OCI-LY7 (cell line): ENCODE results near the gene DOK3. TPM values are rescaled to one million over a fixed set of nuclear protein-coding genes. Genes with fewer than 3 reads are reported as not detected.

Source experiments
- BruUV-seq: library from RNA; stranded (reverse); fragments of 400-500 nt; replicated peaks from 2 replicates; lab custom pipeline; 2021; lab: Mats Ljungman, UMichigan
- CTCF ChIA-PET: fragments of 300-600 bp; sonication (Branson Sonifier 250); formaldehyde crosslinking; loops from one replicate; lab custom pipeline; 2022; ENCODE audit warnings: antibody characterized with exemption; ENCODE audit not compliant: unreplicated experiment; lab: Charles Lee
- POLR2A ChIA-PET: fragments of 300-600 bp; sonication (Branson Sonifier 250); formaldehyde crosslinking; loops from one replicate; lab custom pipeline; 2022; ENCODE audit warnings: antibody characterized with exemption; lab: Charles Lee
- DNase-seq: peaks from one replicate; pipeline ENCODE4 v3.0.0-alpha.2; 2015; ENCODE audit warnings: low spot score
- H2AFZ ChIP-seq: fragments of 200-600 bp; sonication (generic), shearing (Covaris generic); 2 replicates; pipeline ENCODE4 v1.6.1; 2014; ENCODE audit warnings: mild to moderate bottlenecking, antibody characterized with exemption, low read length, moderate library complexity
- H3K27ac ChIP-seq: fragments of 200-600 bp; sonication (generic); 2 replicates; pipeline ENCODE4 v1.5.1; 2014; ENCODE audit warnings: mixed run types, low read depth, mild to moderate bottlenecking, moderate library complexity, low read length, inconsistent platforms; ENCODE audit not compliant: poor library complexity, severe bottlenecking
- H3K36me3 ChIP-seq: fragments of 200-600 bp; sonication (generic); 2 replicates; pipeline ENCODE4 v1.6.1; 2014; ENCODE audit warnings: mild to moderate bottlenecking, antibody characterized with exemption, low read length, moderate library complexity, mixed read lengths; ENCODE audit not compliant: insufficient read depth
- H3K4me1 ChIP-seq: fragments of 200-600 bp; sonication (generic); 2 replicates; pipeline ENCODE4 v1.5.1; 2014; ENCODE audit warnings: mild to moderate bottlenecking, low read length; ENCODE audit not compliant: insufficient read depth, poor library complexity, severe bottlenecking
- H3K4me2 ChIP-seq: fragments of 200-600 bp; sonication (generic); 2 replicates; pipeline ENCODE4 v1.6.1; 2014; ENCODE audit warnings: mild to moderate bottlenecking, low read length
- H3K4me3 ChIP-seq: fragments of 200-600 bp; sonication (generic); 2 replicates; pipeline ENCODE4 v1.5.1; 2014; ENCODE audit warnings: mild to moderate bottlenecking, low read depth, low read length; ENCODE audit not compliant: poor library complexity, severe bottlenecking
- H3K79me2 ChIP-seq: fragments of 200-600 bp; sonication (generic); 2 replicates; pipeline ENCODE4 v1.6.1; 2016; ENCODE audit warnings: low read depth, mild to moderate bottlenecking, low read length, moderate library complexity, mixed read lengths; ENCODE audit not compliant: insufficient read depth
- H3K9me2 ChIP-seq: fragments of 200-600 bp; sonication (generic); 2 replicates; pipeline ENCODE4 v1.6.1; 2016; ENCODE audit warnings: mild to moderate bottlenecking, low read length, mixed read lengths; ENCODE audit not compliant: insufficient read depth
- H3K9me3 ChIP-seq: fragments of 200-600 bp; sonication (generic); 2 replicates; pipeline ENCODE4 v1.6.1; 2014; ENCODE audit warnings: mild to moderate bottlenecking, mixed run types, low read length, mixed read lengths
- H4K20me1 ChIP-seq: fragments of 200-600 bp; sonication (generic); 2 replicates; pipeline ENCODE4 v1.6.1; 2014; ENCODE audit warnings: mild to moderate bottlenecking, antibody characterized with exemption, low read length, moderate library complexity, mixed read lengths; ENCODE audit not compliant: insufficient read depth
- CTCF ChIP-seq: fragments of 200-600 bp; sonication (generic); conservative IDR thresholded peaks from 2 replicates; pipeline ENCODE4 v1.5.1; 2014; ENCODE audit warnings: mild to moderate bottlenecking, antibody characterized with exemption, low read length, moderate library complexity, mixed read lengths
- EZH2phosphoT487 ChIP-seq: fragments of 200-600 bp; sonication (generic); IDR thresholded peaks from 2 replicates; pipeline ENCODE4 v1.6.1; 2018; ENCODE audit warnings: low read depth, borderline replicate concordance, mild to moderate bottlenecking, mixed run types, antibody characterized with exemption, low read length, moderate library complexity, mixed read lengths
- intact Hi-C: fragments of 100-400 bp; cut with micrococcal nuclease; formaldehyde crosslinking; loops from one replicate; pipeline ENCODE4 v1.10.0; 2022; ENCODE audit not compliant: unreplicated experiment
- total RNA-seq, 2 experiments: library from RNA; depleted of rRNA in 1 of 2; stranded (reverse); fragments of >200 nt in 1 of 2; shearing (Covaris generic) in 1 of 2; gene quantifications; 2 replicates each; pipeline ENCODE4 v1.2.3, GENCODE V29; 2014 to 2022

Gene DOK3
- total RNA-seq, 2 experiments from 2014 or later: 186 to 260 TPM

- no peak overlapping the region for H3K27ac ChIP-seq
- intact Hi-C loops: no loop called here
- TF ChIP-seq EZH2phosphoT487: no peak
Measured at GRCh38 chr5:177515580-177515979, 6.0 kb upstream of the DOK3 start.

GRCh38 chr5:177514541-177514940 is 4.9 kb upstream of the DOK3 start:
- Histone ChIP-seq H3K79me2 (peaks cover 37% of the 10 kb centered on the region), H3K9me2 (no peaks in the 10 kb centered on the region), H3K36me3 (peaks cover 72% of the 10 kb centered on the region), H4K20me1 (no peaks in the 10 kb centered on the region), H3K4me1 (peaks cover 44% of the 10 kb centered on the region), H3K4me2 (peak overlapping the region; percentile 95; the same call in 1 of the 2 replicates), H3K9me3 (no peaks in the 10 kb centered on the region), H3K27ac (no peak overlapping the region), H3K4me3 (no peak overlapping the region), H2AFZ (no peak overlapping the region)
- ChIA-PET CTCF (no interaction called here), POLR2A (no interaction called here)
- TF ChIP-seq CTCF (no peak), EZH2phosphoT487 (no peak)
- BruUV-seq: no TSS peak
- intact Hi-C loops: no loop called here
- no peak for DNase-seq

More at GRCh38 chr5:177515580-177515979, 6.0 kb upstream of the DOK3 start:
- ChIA-PET POLR2A (interaction anchor here (0.6 to 1.2 kb wide), 3 partner anchors 8 to 40 kb away, joined by 3 to 5 read pairs (median 4); no protein-coding TSS in a partner anchor), CTCF (interaction anchor here (0.6 kb wide), 2 partner anchors 158 to 605 kb away, joined by 3 to 4 read pairs; partner anchors contain the start of gene RGS14)
- Histone ChIP-seq H3K36me3 (peaks cover 74% of the 10 kb centered on the region), H3K9me3 (no peaks in the 10 kb centered on the region), H3K79me2 (peaks cover 38% of the 10 kb centered on the region), H3K4me1 (peaks cover 45% of the 10 kb centered on the region), H3K9me2 (no peaks in the 10 kb centered on the region), H2AFZ (no peak overlapping the region), H3K4me3 (peak overlapping the region; percentile 92), H4K20me1 (no peaks in the 10 kb centered on the region), H3K4me2 (peak overlapping the region; percentile 95)
- DNase-seq: no peak
- BruUV-seq: no TSS peak

- H2AFZ ChIP-seq: no peak overlapping the region
- POLR2A ChIA-PET: no interaction called here
- CTCF ChIA-PET: no interaction called here
- H3K4me2 ChIP-seq: no peak overlapping the region
- no TSS peak for BruUV-seq
- H3K4me1 ChIP-seq: peaks cover 40% of the 10 kb centered on the region
- peaks cover 74% of the 10 kb centered on the region for H3K36me3 ChIP-seq
- TF ChIP-seq EZH2phosphoT487 (no peak), CTCF (no peak)
- intact Hi-C loops: no loop called here
- no peaks in the 10 kb centered on the region for H4K20me1 ChIP-seq
- peaks cover 37% of the 10 kb centered on the region for H3K79me2 ChIP-seq
- no peaks in the 10 kb centered on the region for H3K9me2 ChIP-seq
- no peak for DNase-seq
- H3K9me3 ChIP-seq: no peaks in the 10 kb centered on the region
- H3K4me3 ChIP-seq: no peak overlapping the region
- H3K27ac ChIP-seq: no peak overlapping the region
Measured at GRCh38 chr5:177513500-177513899, 3.9 kb upstream of the DOK3 start.
